ENCODE data around the gene TENM4. TPM values are rescaled to one million over a fixed set of nuclear protein-coding genes. Genes with fewer than 3 reads are reported as not detected.

Gene TENM4
- total RNA-seq, 2 donors from 2014 or later, result 2.6 to 6.8 TPM

DNA sequence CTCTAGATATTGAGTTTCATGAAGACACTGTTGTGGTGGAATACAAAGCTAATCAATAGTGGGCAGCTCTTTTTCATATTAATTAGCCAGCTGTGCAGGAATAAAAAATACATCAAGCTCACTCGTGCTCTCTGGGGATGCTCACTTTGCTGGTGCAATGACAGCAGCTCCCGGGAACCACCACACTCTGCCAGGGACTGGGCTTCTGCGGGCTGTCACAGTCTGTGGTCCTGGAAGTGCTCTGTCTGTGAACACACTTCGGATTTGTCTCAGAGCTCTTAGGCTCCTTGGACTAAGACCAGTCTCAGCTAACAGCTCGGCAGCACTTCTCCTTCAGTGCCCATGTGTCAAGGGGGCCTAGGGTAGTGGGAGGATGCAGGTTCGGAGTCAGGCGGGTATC lies 393.5 kb downstream of the TENM4 start:
- no peak overlapping the region for H3K4me3 ChIP-seq
- H3K9me3 ChIP-seq, result no peaks in the 10 kb centered on the region
- no peaks in the 10 kb centered on the region for H3K36me3 ChIP-seq
- no peak for DNase-seq (ENCODE audit: low spot score)
- TF ChIP-seq POLR2AphosphoS5 (IDR thresholded peaks at IDR 0.05) (no peak), CTCF (IDR thresholded peaks at IDR 0.05) (no peak), POLR2A (IDR thresholded peaks at IDR 0.05) (no peak)
- 95% methylated on average over 7 of the region's 7 CpGs for WGBS
- no peaks in the 10 kb centered on the region for H3K27me3 ChIP-seq (replicated peaks; ENCODE audit: insufficient read depth)
- intact Hi-C loops (cut with DNase I), result no loop called here
- H3K4me1 ChIP-seq (replicated peaks), result no peaks in the 10 kb centered on the region
- H3K27ac ChIP-seq, result no peak overlapping the region

GRCh38 chr11:79046366-79046765 lies 394.5 kb downstream of the TENM4 start:
- Histone ChIP-seq H3K9me3 (no peaks in the 10 kb centered on the region), H3K4me1 (replicated peaks) (no peaks in the 10 kb centered on the region), H3K27me3 (replicated peaks; ENCODE audit: insufficient read depth) (no peaks in the 10 kb centered on the region), H3K27ac (no peak overlapping the region), H3K4me3 (no peak overlapping the region), H3K36me3 (no peaks in the 10 kb centered on the region)
- WGBS, result 89% methylated on average over 3 of the region's 3 CpGs
- intact Hi-C loops (cut with DNase I), result no loop called here
- no peak for TF ChIP-seq CTCF (IDR thresholded peaks at IDR 0.05)
- no peak for TF ChIP-seq POLR2A (IDR thresholded peaks at IDR 0.05)
- no peak for TF ChIP-seq POLR2AphosphoS5 (IDR thresholded peaks at IDR 0.05)
- DNase-seq (ENCODE audit: low spot score), result no peak

DNA sequence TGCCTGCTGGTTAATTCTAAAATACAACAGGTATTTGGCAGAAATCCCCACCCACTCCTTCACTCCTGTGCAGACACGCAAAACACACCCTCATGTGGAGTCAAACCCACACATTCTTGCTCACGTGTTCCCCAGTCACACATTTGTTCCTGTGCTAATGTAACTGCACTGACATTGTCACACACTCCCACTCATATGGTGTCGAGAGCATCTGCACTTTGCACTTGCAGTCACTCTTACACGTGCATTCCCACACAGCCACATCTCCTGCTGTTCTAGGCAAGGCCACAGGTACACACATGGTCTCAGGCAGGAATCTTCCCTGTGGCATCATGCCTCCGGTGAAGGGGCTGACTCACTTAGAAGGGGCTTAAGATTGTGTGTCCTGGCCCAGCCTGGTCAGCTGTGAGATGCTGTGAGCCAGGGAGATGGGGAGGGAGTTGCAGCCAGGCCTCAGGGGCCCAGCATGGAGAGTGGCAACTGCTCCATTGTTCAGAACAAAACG lies 395.0 kb downstream of the TENM4 start:
- Histone ChIP-seq H3K27ac (no peak overlapping the region), H3K4me1 (replicated peaks) (no peaks in the 10 kb centered on the region), H3K36me3 (no peaks in the 10 kb centered on the region), H3K27me3 (replicated peaks; ENCODE audit: insufficient read depth) (no peaks in the 10 kb centered on the region), H3K9me3 (no peaks in the 10 kb centered on the region), H3K4me3 (no peak overlapping the region)
- no peak for DNase-seq (ENCODE audit: low spot score)
- intact Hi-C loops (cut with DNase I), result no loop called here
- TF ChIP-seq POLR2AphosphoS5 (IDR thresholded peaks at IDR 0.05) (no peak), POLR2A (IDR thresholded peaks at IDR 0.05) (no peak), CTCF (IDR thresholded peaks at IDR 0.05) (no peak)
- WGBS, result 45% methylated on average over 6 of the region's 6 CpGs

- TF ChIP-seq CTCF (IDR thresholded peaks at IDR 0.05) (no peak), POLR2A (IDR thresholded peaks at IDR 0.05) (no peak), POLR2AphosphoS5 (IDR thresholded peaks at IDR 0.05) (no peak)
- 73% methylated on average over 10 of the region's 10 CpGs for WGBS
- DNase-seq (ENCODE audit: low spot score), result no peak
- Histone ChIP-seq H3K4me1 (replicated peaks) (no peaks in the 10 kb centered on the region), H3K36me3 (no peaks in the 10 kb centered on the region), H3K9me3 (no peaks in the 10 kb centered on the region), H3K4me3 (no peak overlapping the region), H3K27me3 (replicated peaks; ENCODE audit: insufficient read depth) (no peaks in the 10 kb centered on the region), H3K27ac (no peak overlapping the region)
- intact Hi-C loops (cut with DNase I), result no loop called here
Observed at GRCh38 chr11:79045018-79045799, 395.6 kb downstream of the TENM4 start.

- Histone ChIP-seq H3K27me3 (replicated peaks; ENCODE audit: insufficient read depth) (no peaks in the 10 kb centered on the region), H3K36me3 (no peaks in the 10 kb centered on the region), H3K4me1 (replicated peaks) (no peaks in the 10 kb centered on the region), H3K27ac (no peak overlapping the region), H3K9me3 (no peaks in the 10 kb centered on the region), H3K4me3 (no peak overlapping the region)
- 67% methylated on average over 2 of the region's 2 CpGs for WGBS
- intact Hi-C loops (cut with DNase I), result no loop called here
- no peak for DNase-seq (ENCODE audit: low spot score)
- no peak for TF ChIP-seq POLR2AphosphoS5 (IDR thresholded peaks at IDR 0.05)
- TF ChIP-seq POLR2A (IDR thresholded peaks at IDR 0.05), result no peak
- TF ChIP-seq CTCF (IDR thresholded peaks at IDR 0.05), result no peak
Observed at GRCh38 chr11:79044201-79044600, 396.6 kb downstream of the TENM4 start.
